H1 (cell line): Measurements from ENCODE around the gene YEATS4. TPM values are rescaled to one million over a fixed set of nuclear protein-coding genes. Genes with fewer than 3 reads are reported as not detected.

Experiments used
- CTCF ChIA-PET: fragments of 300-600 bp; sonication (Branson Sonifier 250); formaldehyde crosslinking; loops from one replicate; lab custom pipeline; 2021; ENCODE audit not compliant: partially characterized antibody; lab: Charles Lee
- POLR2A ChIA-PET: fragments of 300-600 bp; sonication (Branson Sonifier 250); formaldehyde crosslinking; loops from one replicate; lab custom pipeline; 2021; ENCODE audit warnings: inconsistent platforms; ENCODE audit not compliant: partially characterized antibody; lab: Charles Lee
- DNase-seq, 2 experiments: peaks; one replicate each; pipeline versions ENCODE4 v3.0.0 to v3.0.0-alpha.2; 2010 to 2022; ENCODE audit warnings: low spot score in 2 of 2, low read depth in 1 of 2, mixed read lengths in 1 of 2
- FAIRE-seq: peaks from 2 replicates; lab custom pipeline; 2011; peaks lifted over from hg19 to GRCh38; lab: Jason Lieb, UNC
- H2AFZ ChIP-seq: 2 replicates; pipeline ENCODE4 v1.8.1; 2012; ENCODE audit warnings: low read length, inconsistent platforms
- H2AK5ac ChIP-seq: 2 replicates; pipeline ENCODE4 v1.6.1; 2013; ENCODE audit warnings: low read depth, low read length
- H2BK120ac ChIP-seq: replicated peaks from 2 replicates; pipeline ENCODE3; 2013; ENCODE audit warnings: low read depth, low read length, inconsistent platforms
- H2BK12ac ChIP-seq: 2 replicates; pipeline ENCODE4 v1.6.1; 2013; ENCODE audit warnings: low read depth, low read length
- H2BK15ac ChIP-seq: 2 replicates; pipeline ENCODE4 v1.6.1; 2013; ENCODE audit warnings: low read length
- H2BK20ac ChIP-seq: 2 replicates; pipeline ENCODE4 v1.6.1; 2013; ENCODE audit warnings: low read length
- H2BK5ac ChIP-seq: 2 replicates; pipeline ENCODE4 v1.6.1; 2013; ENCODE audit warnings: low read depth, low read length
- H3K14ac ChIP-seq: 2 replicates; pipeline ENCODE4 v1.6.1; 2013; ENCODE audit warnings: inconsistent platforms; ENCODE audit not compliant: insufficient read length
- H3K18ac ChIP-seq: 2 replicates; pipeline ENCODE4 v1.6.1; 2013; ENCODE audit warnings: low read length; ENCODE audit errors: extremely low read depth
- H3K23ac ChIP-seq: 2 replicates; pipeline ENCODE4 v1.6.1; 2013; ENCODE audit warnings: inconsistent platforms; ENCODE audit not compliant: insufficient read length
- H3K23me2 ChIP-seq: 2 replicates; pipeline ENCODE4 v1.6.1; 2013; ENCODE audit warnings: low read depth, low read length
- H3K27ac ChIP-seq: 2 replicates; pipeline ENCODE4 v1.6.1; 2011; ENCODE audit warnings: low read depth, low read length, inconsistent platforms
- H3K27me3 ChIP-seq, 4 experiments: replicated peaks in 1 of 4; 1 replicate in 1 of 4; 2 replicates in 3 of 4; pipeline versions ENCODE4 v1.6.1 to v1.8.1; 2011 to 2013; ENCODE audit warnings: low read length in 3 of 4, mild to moderate bottlenecking in 3 of 4, inconsistent platforms in 2 of 4, mixed read lengths in 2 of 4, moderate library complexity in 1 of 4; ENCODE audit not compliant: control insufficient read depth in 3 of 4, insufficient read depth in 3 of 4; ENCODE audit errors: extremely low read depth in 1 of 4
- H3K36me3 ChIP-seq, 4 experiments: 2 replicates each; pipeline versions ENCODE4 v1.6.1 to v1.8.1; 2011 to 2013; ENCODE audit warnings: mild to moderate bottlenecking in 4 of 4, low read length in 3 of 4, moderate library complexity in 2 of 4, control low read depth in 1 of 4, inconsistent platforms in 1 of 4; ENCODE audit not compliant: insufficient read depth in 4 of 4, control insufficient read depth in 2 of 4
- H3K4ac ChIP-seq: replicated peaks from 2 replicates; pipeline ENCODE3; 2013; ENCODE audit warnings: low read length, low read depth, mixed read lengths, inconsistent platforms; ENCODE audit not compliant: insufficient read length
- H3K4me1 ChIP-seq, 4 experiments: replicated peaks in 1 of 4; 1 replicate in 1 of 4; 2 replicates in 3 of 4; pipeline versions ENCODE4 v1.6.1 to v1.8.1; 2011 to 2013; ENCODE audit warnings: low read length in 3 of 4, inconsistent platforms in 2 of 4, mixed read lengths in 1 of 4; ENCODE audit not compliant: insufficient read depth in 4 of 4, control insufficient read depth in 3 of 4
- H3K4me2 ChIP-seq, 2 experiments: 2 replicates each; pipeline versions ENCODE4 v1.6.1 to v1.8.1; 2011 to 2013; ENCODE audit warnings: low read depth in 2 of 2, low read length in 2 of 2, control low read depth in 1 of 2, inconsistent platforms in 1 of 2, mild to moderate bottlenecking in 1 of 2; ENCODE audit not compliant: insufficient read depth in 1 of 2
- H3K4me3 ChIP-seq, 4 experiments: fragments of 200-600, 300-600 bp in 1 of 4; sonication (generic), shearing (Covaris generic), sonication (Bioruptor Twin) in 1 of 4; 2 replicates each; pipeline versions ENCODE4 v1.5.1 to v1.8.1; 2011 to 2016; ENCODE audit warnings: low read length in 4 of 4, low read depth in 3 of 4, control low read depth in 2 of 4, inconsistent platforms in 2 of 4, mild to moderate bottlenecking in 2 of 4, mixed read lengths in 1 of 4, moderate library complexity in 1 of 4; ENCODE audit not compliant: insufficient read depth in 2 of 4; ENCODE audit errors: extremely low read depth in 1 of 4
- H3K56ac ChIP-seq: replicated peaks from 2 replicates; pipeline ENCODE3; 2013; ENCODE audit warnings: low read depth, mild to moderate bottlenecking, mixed read lengths, low read length, inconsistent platforms; ENCODE audit not compliant: insufficient read length
- H3K79me1 ChIP-seq: 2 replicates; pipeline ENCODE4 v1.6.1; 2013; ENCODE audit warnings: low read depth, low read length, control low read depth
- H3K79me2 ChIP-seq, 2 experiments: 2 replicates each; pipeline versions ENCODE4 v1.6.1 to v1.8.1; 2012 to 2013; ENCODE audit warnings: low read length in 2 of 2, mild to moderate bottlenecking in 2 of 2, inconsistent platforms in 1 of 2; ENCODE audit not compliant: insufficient read depth in 2 of 2, control insufficient read depth in 1 of 2
- H3K9ac ChIP-seq, 4 experiments: replicated peaks in 1 of 4; 1 replicate in 1 of 4; 2 replicates in 3 of 4; pipeline versions ENCODE4 v1.6.1 to v1.8.1; 2011 to 2013; ENCODE audit warnings: low read depth in 3 of 4, low read length in 3 of 4, control low read depth in 2 of 4, mild to moderate bottlenecking in 2 of 4, moderate library complexity in 2 of 4, inconsistent platforms in 1 of 4; ENCODE audit errors: extremely low read depth in 1 of 4
- H3K9me3 ChIP-seq, 2 experiments: 2 replicates each; pipeline versions ENCODE4 v1.6.1 to v1.8.1; 2012 to 2013; ENCODE audit warnings: mild to moderate bottlenecking in 2 of 2, moderate library complexity in 2 of 2, control low read depth in 1 of 2, inconsistent platforms in 1 of 2, low read depth in 1 of 2, low read length in 1 of 2, mixed read lengths in 1 of 2; ENCODE audit not compliant: insufficient read depth in 2 of 2
- H4K20me1 ChIP-seq, 2 experiments: replicated peaks in 1 of 2; 2 replicates each; pipeline versions ENCODE3 to v1.8.1; 2011 to 2013; ENCODE audit warnings: inconsistent platforms in 2 of 2, low read length in 2 of 2, mild to moderate bottlenecking in 1 of 2; ENCODE audit not compliant: insufficient read depth in 2 of 2, control insufficient read depth in 1 of 2
- H4K5ac ChIP-seq: 2 replicates; pipeline ENCODE4 v1.6.1; 2013; ENCODE audit warnings: low read length, low read depth, mixed read lengths, inconsistent platforms; ENCODE audit not compliant: insufficient read length
- H4K8ac ChIP-seq: 2 replicates; pipeline ENCODE4 v1.8.0; 2013; ENCODE audit warnings: mild to moderate bottlenecking, moderate library complexity, low read length, inconsistent platforms; ENCODE audit not compliant: insufficient read depth; ENCODE audit errors: extremely low read depth
- H4K91ac ChIP-seq: replicated peaks from 2 replicates; pipeline ENCODE3; 2013; ENCODE audit warnings: low read length, mixed read lengths, inconsistent platforms; ENCODE audit not compliant: insufficient read length
- CBX5 ChIP-seq: fragments of 300-800, 300-1000 bp; sonication (generic); IDR thresholded peaks from 2 replicates; pipeline ENCODE4 v1.7.1; 2016; ENCODE audit warnings: antibody characterized with exemption, low read length, low read depth
- CREB1 ChIP-seq: IDR thresholded peaks from 2 replicates; pipeline ENCODE4 v1.6.1; 2012; ENCODE audit warnings: inconsistent platforms
- EZH2 ChIP-seq: fragments of 200-600 bp; sonication (generic); IDR thresholded peaks from 2 replicates; pipeline ENCODE4 v1.7.1; 2012; ENCODE audit warnings: low read depth, mild to moderate bottlenecking, moderate library complexity, low read length, inconsistent platforms; ENCODE audit not compliant: severe bottlenecking
- HDAC6 ChIP-seq: IDR thresholded peaks from one replicate; pipeline ENCODE4 v1.7.1; 2012; ENCODE audit warnings: low read depth, mild to moderate bottlenecking, inconsistent platforms, low read length, moderate library complexity
- KDM5A ChIP-seq: fragments of 200-600 bp; IDR thresholded peaks from 2 replicates; pipeline ENCODE4 v1.7.1; 2012; ENCODE audit warnings: mild to moderate bottlenecking, low read length, inconsistent platforms, mixed read lengths
- PHF8 ChIP-seq: fragments of 200-600 bp; sonication (generic); conservative IDR thresholded peaks from 2 replicates; pipeline ENCODE4 v1.7.1; 2012; ENCODE audit warnings: low read depth, mild to moderate bottlenecking, inconsistent platforms, low read length, moderate library complexity
- RBBP5 ChIP-seq: IDR thresholded peaks from 2 replicates; pipeline ENCODE4 v1.7.1; 2012; ENCODE audit warnings: low read depth, mild to moderate bottlenecking, inconsistent platforms, low read length, moderate library complexity, borderline replicate concordance
- SIX5 ChIP-seq: IDR thresholded peaks from 2 replicates; pipeline ENCODE4 v1.6.1; 2011; ENCODE audit warnings: mild to moderate bottlenecking, low read depth, low read length
- SRF ChIP-seq: IDR thresholded peaks from 2 replicates; pipeline ENCODE4 v1.6.1; 2011; ENCODE audit warnings: mild to moderate bottlenecking, low read depth, low read length, moderate library complexity
- TAF7 ChIP-seq: optimal IDR thresholded peaks from 2 replicates; pipeline ENCODE3; 2011; ENCODE audit warnings: low read depth, mild to moderate bottlenecking, inconsistent platforms, low read length, moderate library complexity, borderline replicate concordance
- TBP ChIP-seq: IDR thresholded peaks from 2 replicates; pipeline ENCODE4 v1.6.1; 2011; ENCODE audit warnings: low read depth, low read length, improper control_type of control experiment
- WGBS, 2 experiments: shearing (Covaris generic) in 1 of 2; methylation state at CpG; one replicate each; pipeline versions ENCODE4 v1.1.6 to v1.1.7; 2013 to 2015; ENCODE audit warnings: low lambda C conversion rate in 2 of 2, mixed read lengths in 2 of 2, inconsistent platforms in 1 of 2, low coverage in 1 of 2, missing lambda C conversion rate in 1 of 2; ENCODE audit not compliant: insufficient replicate concordance in 2 of 2, insufficient coverage in 1 of 2, insufficient read length in 1 of 2; ENCODE audit errors: extremely low coverage in 1 of 2, missing lambda C conversion rate in 1 of 2; 5-methylcytosine and 5-hydroxymethylcytosine counted together
- polyA plus RNA-seq, 7 experiments: library from polyadenylated mRNA; depleted of rRNA in 3 of 7; stranded (reverse) in 5 of 7; unstranded in 2 of 7; fragments of >200 nt in 5 of 7; fragments of 200-250 nt in 2 of 7; gene quantifications; 1 replicate in 5 of 7; 2 replicates in 1 of 7; 4 replicates in 1 of 7; pipeline versions ENCODE4 v1.2.1 to v1.2.3, GENCODE V29; 2011 to 2013; ENCODE audit warnings: missing spikeins in 2 of 7, mixed read lengths in 2 of 7
- total RNA-seq: library from RNA; stranded (reverse); fragmentation: NEBNext Ultra II Directional; extraction: Animal tissue kit (Norgen Biotek cat#: 25700); gene quantifications from 2 replicates; pipeline ENCODE4 v1.2.1, GENCODE V29; 2021
- TF ChIP-seq, protein P1 (sequence below): IDR thresholded peaks from 2 replicates; pipeline ENCODE4 v1.6.1; 2012; ENCODE audit warnings: inconsistent platforms
- TF ChIP-seq, protein P2 (sequence below): IDR thresholded peaks from 2 replicates; pipeline ENCODE4 v1.6.1; 2011; ENCODE audit warnings: low read depth, mild to moderate bottlenecking, low read length; ENCODE audit not compliant: insufficient read depth

The YEATS4 gene
- total and polyA plus RNA-seq, 2 of the 8 experiments (the other 6 are each of a cell fraction or from before 2014, with no cell fraction given) = 25.7 to 32.5 TPM

DNA sequence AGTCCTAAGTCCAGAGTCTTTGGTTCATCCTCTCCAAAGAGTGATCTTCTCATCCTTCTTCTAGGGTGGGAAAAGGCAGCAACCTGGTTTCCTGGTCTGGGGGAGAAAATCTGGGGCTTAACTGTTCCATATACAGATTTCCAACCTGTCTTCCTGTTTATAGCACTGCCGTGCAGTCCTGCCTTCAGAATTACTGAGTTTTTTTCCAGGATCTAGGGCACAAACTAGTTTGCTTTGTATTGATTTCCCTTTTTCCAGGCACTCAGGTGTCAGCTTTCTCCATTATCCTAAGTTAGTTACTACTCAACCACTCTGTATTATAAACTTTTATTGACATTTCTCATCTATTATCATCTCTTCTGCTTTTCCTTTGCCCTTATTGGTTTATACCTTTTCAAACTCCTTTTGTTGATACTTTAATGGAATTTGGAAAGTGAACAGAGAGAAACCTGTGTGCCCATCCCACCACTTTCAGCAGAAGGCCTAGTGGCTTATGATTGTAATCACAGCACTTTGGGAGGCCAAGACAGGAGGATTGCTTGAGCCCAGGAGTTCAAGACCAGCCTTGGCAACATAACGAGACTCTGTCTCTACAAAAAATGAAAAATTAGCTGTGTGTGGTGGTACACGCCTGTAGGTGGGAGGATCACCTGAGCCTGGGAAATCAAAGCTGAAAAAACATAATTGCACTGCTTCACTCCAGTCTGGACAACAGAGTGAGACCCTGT is 15.5 kb upstream of the YEATS4 start:
- no peaks in the 10 kb centered on the region for H3K27me3 ChIP-seq
- H4K91ac ChIP-seq = no peak overlapping the region
- no peak overlapping the region for H2BK120ac ChIP-seq
- H4K5ac ChIP-seq = no peak overlapping the region
- H3K79me1 ChIP-seq = no peaks in the 10 kb centered on the region
- no peak overlapping the region for H3K23ac ChIP-seq
- no peak overlapping the region for H3K4me3 ChIP-seq
- H4K20me1 ChIP-seq = no peaks in the 10 kb centered on the region
- H2AFZ ChIP-seq = no peak overlapping the region
- WGBS, 2 experiments = 78% methylated on average over 3 of the region's 3 CpGs; no CpG with 5 or more reads in 1 of the 2 experiments
- no peak overlapping the region for H3K9ac ChIP-seq
- no peak overlapping the region for H2BK15ac ChIP-seq
- no peak overlapping the region for H3K14ac ChIP-seq
- ChIA-PET POLR2A (interaction anchor here (0.6 kb wide), 1 partner anchor 56 kb away, joined by 4 read pairs; no protein-coding TSS in a partner anchor), CTCF (interaction anchor here (1.3 to 1.8 kb wide), 4 partner anchors 9 to 266 kb away, joined by 3 to 7 read pairs (median 6); partner anchors contain the start of gene LRRC10)
- H3K56ac ChIP-seq = no peak overlapping the region
- H3K4me2 ChIP-seq = no peak overlapping the region
- H3K4me1 ChIP-seq = no peaks in the 10 kb centered on the region
- no peaks in the 10 kb centered on the region for H3K9me3 ChIP-seq
- no peaks in the 10 kb centered on the region for H3K23me2 ChIP-seq
- H3K4ac ChIP-seq = no peak overlapping the region
- H4K8ac ChIP-seq = no peak overlapping the region
- H2BK12ac ChIP-seq = no peak overlapping the region
- no peak for DNase-seq
- no peak overlapping the region for H2BK5ac ChIP-seq
- H3K36me3 ChIP-seq = no peaks in the 10 kb centered on the region
- H2AK5ac ChIP-seq = no peak overlapping the region
- H2BK20ac ChIP-seq = no peak overlapping the region
- H3K27ac ChIP-seq = no peak overlapping the region
- no peak for FAIRE-seq
- H3K18ac ChIP-seq = no peak overlapping the region
- no peaks in the 10 kb centered on the region for H3K79me2 ChIP-seq
- TF ChIP-seq SIX5 = no peak
- no peak for TF ChIP-seq HDAC6
- TF ChIP-seq TAF7 = no peak
- TF ChIP-seq EZH2 = no peak
- no peak for TF ChIP-seq CBX5
- TF ChIP-seq, protein P1, sequence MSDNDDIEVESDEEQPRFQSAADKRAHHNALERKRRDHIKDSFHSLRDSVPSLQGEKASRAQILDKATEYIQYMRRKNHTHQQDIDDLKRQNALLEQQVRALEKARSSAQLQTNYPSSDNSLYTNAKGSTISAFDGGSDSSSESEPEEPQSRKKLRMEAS = no peak
- no peak for TF ChIP-seq CREB1
- TF ChIP-seq SRF = no peak
- no peak for TF ChIP-seq KDM5A
- no peak for TF ChIP-seq PHF8
- TF ChIP-seq, protein P2, sequence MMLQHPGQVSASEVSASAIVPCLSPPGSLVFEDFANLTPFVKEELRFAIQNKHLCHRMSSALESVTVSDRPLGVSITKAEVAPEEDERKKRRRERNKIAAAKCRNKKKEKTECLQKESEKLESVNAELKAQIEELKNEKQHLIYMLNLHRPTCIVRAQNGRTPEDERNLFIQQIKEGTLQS = no peak
- TF ChIP-seq TBP = no peak
- TF ChIP-seq RBBP5 = no peak
